Myocyte (in vitro differentiated cells): ENCODE measurements around the gene SCML1. TPM values are rescaled to one million over a fixed set of nuclear protein-coding genes. Genes with fewer than 3 reads are reported as not detected.

ENCODE experiments used
- DNase-seq: peaks from one replicate; pipeline ENCODE4 v3.0.0-alpha.2; 2012; ENCODE audit warnings: low read depth
- polyA plus RNA-seq: library from polyadenylated mRNA; unstranded; fragments of >200 nt; gene quantifications from one replicate; pipeline ENCODE4 v1.2.1, GENCODE V29; 2012; ENCODE audit warnings: missing spikeins
- total RNA-seq: library from RNA; depleted of rRNA; stranded (reverse); fragments of >200 nt; gene quantifications from 2 replicates; pipeline ENCODE4 v1.2.3, GENCODE V29; 2014

Gene SCML1, protein sequence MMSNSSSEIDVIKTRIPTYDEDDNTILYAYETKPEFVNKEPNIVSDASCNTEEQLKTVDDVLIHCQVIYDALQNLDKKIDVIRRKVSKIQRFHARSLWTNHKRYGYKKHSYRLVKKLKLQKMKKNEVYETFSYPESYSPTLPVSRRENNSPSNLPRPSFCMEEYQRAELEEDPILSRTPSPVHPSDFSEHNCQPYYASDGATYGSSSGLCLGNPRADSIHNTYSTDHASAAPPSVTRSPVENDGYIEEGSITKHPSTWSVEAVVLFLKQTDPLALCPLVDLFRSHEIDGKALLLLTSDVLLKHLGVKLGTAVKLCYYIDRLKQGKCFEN
- 7.2 and 11.2 TPM in 2 replicates for total RNA-seq
- 4.2 TPM for polyA plus RNA-seq

DNA sequence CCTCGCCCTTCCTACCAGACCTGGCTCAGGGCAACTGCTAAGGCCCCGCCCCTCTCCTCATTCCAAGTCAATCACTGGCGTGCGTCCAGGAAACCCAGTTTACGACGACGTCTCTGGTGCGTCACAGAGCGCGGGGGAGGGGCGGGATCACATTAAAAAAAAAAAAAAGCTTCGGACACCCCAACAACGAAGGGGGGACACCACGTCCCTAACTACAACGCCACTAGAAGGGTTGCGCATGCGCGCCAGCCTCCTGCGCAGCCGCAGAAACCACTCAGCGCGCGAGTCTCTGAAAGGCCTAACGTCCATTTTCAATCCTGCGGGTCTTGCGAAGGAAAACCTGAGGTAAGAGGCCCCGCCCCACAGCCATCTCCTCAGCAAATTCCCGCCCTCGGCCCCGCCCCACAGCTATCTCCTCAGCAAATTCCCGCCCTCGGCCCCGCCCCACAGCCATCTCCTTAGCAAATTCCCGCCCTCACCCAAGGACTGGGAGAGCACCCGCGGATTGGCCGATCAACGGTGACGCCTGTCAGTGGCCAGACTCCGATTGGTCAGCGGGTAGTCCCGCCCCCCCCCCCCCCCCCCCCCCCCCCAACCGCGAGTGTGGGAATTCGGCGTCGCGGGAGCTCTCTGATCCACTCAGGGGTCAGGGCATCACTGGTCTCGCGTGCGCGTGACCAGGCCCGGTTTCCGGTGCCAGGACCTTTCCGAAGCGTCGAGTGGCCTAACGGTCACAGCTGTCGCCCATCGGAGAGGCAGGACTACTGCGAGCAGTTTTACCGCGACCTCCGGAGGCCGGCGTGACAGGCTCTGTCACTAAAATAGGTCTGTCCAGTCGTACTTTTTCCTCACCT, at the start of gene SCML1:
Gene SCML1 (plus strand): TSS at position 638 of the 854 bp plus-strand sequence. CDS start 6,694 bp downstream, outside the sequence.
- DNase-seq: peak; percentile 94

DNA sequence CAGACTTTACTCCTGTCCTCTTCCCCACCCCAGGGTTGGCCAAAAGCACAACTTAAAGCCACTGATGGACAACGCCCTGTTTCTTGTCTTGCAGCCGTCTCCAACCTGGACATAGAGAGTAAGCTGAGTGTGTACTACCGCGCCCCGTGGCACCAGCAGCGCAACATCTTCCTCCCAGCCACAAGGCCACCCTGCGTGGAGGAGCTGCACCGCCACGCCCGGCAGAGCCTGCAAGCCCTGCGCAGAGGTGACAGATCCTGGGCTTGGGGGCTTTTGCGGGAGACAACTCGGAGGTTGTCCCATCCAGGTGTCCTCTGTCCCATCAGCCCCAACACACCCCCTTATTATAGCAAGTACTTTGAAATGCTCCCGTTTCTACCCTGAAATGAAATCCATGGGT, 49.6 kb upstream of the SCML1 start:
- DNase-seq: no peak

DNA sequence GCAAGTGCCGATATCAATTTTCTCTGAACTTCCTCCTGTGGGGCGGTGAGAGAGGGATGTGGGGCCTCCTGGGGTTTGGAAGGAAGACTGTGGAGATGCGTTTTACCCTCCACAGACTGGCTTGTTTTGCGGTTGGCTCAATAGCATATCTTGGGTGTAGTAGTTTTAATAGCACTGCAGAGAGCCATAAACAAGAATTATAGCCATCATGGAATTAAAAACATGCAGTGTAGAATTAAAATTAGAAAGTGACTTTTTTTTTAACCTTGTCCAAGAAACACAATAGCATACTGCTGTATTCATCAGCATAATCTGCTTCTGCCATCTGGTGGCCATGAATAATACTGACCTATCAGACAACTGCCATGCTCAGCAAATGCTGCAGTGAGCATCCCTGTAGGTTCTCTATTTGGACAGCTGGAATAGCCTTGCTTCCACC, 47.3 kb upstream of the SCML1 start:
- peak; percentile 71 for DNase-seq

DNA sequence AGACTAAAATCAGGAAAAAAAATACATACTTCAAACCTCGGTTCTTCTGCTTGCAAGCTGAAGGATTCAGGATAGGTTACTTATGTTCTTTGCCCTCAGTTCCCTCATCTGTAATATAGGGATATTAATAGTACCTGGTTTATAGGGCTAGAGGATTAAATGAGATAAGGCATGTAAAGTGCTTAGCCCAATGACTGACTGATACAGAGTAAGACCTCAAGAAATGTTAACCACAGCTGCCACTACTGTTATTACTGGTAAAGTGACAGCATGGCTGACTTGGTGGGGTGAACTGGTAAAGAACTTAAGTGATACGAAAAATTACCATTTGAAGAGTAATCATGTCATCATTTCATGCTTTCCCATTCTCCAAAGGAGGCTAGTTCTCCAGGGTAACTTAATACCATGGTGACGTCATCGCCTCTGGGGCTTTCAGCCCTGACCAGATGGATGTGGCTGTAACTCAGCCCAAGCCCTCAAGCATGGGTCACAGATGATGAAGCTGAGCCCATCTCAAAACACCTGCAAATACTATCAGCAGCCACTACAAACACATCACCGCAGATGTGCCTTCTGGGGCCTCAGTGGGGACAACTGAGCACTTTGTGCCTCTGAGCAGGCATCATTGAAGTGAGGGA, 44.5 kb upstream of the SCML1 start:
- DNase-seq: peak; percentile 44

DNA sequence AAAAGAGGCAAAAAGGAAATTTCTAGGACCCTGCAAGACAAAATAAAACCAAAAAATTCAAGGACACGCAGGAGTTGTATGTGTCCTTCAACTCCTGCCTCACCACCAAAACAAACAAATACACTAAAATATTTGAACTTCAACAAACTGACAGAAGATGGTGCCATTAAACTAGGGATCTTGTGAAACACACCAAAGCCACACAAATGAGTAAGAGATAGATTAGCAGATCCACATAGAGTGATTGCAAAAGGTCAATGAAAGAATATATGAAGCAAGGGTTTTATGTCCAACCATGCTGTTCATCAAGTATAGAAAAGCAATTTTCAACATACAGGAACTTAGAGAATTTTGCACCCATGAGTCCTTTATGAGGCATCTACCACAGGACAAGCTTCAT, 40.1 kb upstream of the SCML1 start:
- DNase-seq: peak; percentile 3

DNA sequence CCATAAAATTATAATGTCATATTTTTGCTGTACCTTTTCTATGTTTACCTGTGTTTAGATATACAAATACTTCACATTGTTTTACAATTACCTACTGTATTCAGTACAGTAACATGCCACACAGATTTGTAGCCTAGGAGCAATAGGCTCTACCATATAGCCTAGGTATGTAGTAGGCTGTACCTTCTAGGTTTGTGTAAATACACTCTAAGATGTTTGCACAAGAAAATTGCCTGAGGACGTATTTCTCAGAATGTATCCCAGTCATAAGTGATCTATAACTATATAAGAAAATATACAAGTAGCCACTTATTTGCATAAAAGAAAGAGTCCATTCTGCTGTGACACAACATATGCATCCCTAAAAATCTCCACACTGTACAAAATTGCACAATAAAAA, 36.3 kb upstream of the SCML1 start:
- DNase-seq: no peak

DNA sequence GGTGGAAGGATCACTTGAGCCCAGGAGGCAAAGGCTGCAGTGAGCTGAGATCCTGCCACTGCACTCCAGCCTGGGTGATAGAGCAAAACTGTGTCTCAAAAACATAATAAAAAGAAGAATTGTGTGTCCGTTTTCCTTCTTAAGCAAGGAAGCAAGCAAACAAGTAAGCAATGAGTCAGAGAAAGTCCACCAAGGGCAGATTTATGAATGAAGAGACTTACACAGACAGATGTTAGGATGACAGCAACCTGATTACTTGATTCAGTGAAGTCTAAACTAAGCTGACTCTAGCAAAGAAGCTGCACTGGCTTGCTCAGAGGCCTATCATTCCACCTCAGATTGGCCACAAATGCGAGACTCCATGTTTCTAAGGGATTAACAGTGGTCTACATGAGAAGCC, 34.1 kb upstream of the SCML1 start:
- no peak for DNase-seq

DNA sequence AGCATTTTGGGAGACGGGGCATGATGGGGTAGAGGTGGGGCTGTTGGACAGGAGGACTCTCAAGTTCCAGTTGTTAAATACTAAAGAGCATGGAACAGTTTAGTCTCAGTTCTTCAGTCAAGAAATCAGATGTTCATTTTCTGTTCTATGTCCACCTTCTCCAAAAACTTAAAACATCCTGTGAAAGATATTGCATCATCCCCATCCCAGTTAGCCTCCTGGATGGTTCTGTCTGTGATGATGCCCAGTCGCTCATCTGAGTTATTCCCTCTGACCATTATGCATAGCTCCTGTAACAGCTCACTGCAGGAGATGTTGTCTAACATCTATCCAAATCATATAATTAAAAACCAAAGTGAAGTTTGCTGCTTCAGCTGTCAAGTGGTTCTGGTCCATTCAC, 32.1 kb upstream of the SCML1 start:
- DNase-seq: no peak

DNA sequence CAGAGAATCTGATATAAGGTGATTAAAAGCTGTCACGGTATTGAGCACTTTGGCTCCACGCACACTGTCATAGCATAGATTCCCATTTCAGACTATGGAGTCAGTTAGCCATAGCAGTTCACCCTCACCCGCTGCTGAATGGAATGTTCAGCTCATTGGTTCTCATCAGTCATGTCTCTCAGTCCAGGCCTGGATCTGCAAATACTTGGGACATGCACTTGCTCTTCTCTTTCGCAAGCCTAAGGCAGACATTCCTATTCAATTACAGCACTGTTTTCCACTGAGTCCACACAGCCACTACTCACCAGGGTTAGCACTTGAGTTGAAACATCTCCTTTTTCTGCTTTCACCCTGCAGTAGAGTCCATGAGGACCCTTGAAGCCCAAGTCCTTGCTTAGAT, 30.6 kb upstream of the SCML1 start:
- peak; percentile 6 for DNase-seq

DNA sequence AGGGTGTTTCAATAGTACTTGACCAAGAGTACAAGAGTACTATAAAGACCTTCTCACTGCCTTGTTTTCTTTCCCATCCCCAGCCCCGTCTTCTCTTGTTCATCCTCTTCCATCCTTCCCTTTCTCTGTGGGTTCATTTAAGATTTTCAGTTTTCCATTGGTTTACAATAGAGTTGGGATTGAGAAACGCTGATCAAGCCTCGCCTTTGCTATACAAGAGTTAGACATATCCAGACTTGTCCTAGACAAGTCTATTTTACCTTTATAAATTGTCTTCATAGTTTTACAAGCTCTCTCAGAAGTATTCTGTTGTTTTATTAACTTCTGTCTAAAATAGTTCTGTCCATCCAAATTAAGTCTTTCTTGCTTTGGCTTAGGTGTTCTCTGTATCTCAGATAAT, 29.6 kb upstream of the SCML1 start:
- no peak for DNase-seq

DNA sequence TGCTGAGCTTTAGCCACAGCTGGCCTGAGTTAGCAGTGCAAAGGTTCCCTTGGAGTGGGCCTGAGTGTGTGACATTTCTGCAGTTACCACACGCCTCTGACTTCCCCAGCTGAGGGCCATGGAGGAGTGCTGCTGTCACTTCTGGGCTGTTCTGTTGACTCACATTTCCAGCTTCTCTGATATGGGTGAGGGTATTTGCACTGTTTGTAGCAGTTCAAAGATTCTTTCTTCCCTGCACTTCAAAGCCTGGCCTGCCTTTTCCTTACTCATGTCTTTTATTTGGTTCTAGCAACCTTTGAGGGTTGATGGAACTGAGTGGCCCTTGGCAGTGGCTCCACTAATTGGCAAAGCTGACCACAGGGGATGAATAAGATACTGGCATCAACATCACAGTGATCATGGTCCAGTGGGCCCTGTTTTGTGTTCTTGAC, 26.4 kb upstream of the SCML1 start:
- DNase-seq: no peak

DNA sequence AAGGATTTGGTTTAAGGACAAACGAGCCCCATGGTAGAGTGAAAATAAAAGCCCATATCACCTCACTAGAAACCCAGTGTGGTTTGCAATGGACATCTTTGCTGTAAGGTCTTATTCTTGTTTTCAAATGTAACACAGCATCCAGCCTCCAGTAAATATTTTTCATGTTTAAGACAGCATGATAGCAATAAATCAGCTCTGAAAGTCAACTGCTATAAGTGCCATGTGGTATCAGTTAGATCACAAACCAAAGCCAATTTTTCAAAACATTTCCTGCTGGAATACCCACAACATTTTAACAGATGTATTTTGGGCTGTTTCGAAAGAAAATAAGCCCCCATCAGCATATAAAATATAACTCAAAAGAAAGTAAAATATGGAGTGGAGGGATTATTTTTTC, 24.0 kb upstream of the SCML1 start:
- no peak for DNase-seq

DNA sequence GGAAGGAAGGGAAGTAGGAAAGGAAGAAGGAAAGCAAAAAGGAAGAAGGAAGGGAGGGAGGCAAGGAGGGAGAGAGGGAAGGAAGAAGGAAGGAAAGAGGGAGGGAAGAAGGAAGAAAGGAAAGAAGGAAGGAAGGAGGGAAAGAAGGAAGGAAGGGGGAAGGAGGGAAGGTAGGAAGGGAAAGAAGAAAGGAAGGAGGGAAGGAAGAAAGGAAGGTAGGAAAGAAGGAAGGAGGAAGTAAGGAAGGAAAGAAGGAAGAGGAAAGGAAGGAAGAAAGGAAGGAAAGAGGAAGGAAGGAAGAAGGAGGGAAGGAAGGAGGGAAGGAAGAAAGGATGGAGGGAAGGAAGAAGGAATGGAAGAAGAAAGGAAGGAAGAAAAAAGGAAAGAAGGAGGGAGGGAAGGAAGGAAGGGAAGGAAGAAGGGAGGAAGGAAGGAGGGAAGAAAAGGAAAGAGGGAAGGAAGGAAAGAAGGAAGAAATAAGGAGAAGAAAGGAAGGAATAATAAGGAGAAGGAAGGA, 18.6 kb upstream of the SCML1 start:
- DNase-seq: no peak

DNA sequence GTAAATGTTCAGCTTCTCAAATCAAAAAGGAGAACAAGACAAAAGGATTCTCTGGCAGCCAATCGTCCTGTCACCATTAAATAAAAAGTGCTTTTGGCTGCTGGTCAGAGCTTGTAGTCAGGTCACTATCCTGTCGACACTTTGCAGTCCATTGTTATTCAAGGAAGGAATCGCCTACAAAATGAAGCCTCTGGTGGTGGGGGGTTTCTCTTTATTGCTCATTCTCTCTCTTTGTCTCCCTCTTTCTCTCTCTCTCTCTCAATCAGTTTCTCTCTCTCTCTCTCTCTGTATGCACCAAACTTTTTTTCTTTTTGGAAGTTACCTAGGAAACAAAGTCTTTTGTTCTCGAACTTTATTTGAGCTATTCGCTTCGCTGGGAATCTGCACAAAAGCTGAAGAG, 17.6 kb upstream of the SCML1 start:
- no peak for DNase-seq

DNA sequence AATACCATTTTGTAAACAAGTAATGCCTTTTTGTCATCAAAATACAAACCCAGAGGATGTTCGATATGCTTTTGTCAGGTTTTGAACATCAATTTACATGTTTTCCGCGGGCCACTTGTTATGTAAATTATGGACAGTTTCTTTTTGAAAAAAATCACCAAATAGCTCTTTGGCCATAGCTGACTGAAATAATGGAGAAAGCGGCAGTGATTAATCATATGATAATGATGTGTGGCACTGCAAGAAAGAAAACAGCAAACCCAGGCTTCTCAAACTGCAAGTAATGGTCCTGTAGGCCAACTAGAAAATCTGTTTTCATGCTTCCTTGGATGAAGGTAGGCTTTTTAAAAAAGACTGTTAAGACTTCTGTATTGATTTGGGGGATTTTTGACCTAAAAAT, 15.6 kb upstream of the SCML1 start:
- DNase-seq: no peak

DNA sequence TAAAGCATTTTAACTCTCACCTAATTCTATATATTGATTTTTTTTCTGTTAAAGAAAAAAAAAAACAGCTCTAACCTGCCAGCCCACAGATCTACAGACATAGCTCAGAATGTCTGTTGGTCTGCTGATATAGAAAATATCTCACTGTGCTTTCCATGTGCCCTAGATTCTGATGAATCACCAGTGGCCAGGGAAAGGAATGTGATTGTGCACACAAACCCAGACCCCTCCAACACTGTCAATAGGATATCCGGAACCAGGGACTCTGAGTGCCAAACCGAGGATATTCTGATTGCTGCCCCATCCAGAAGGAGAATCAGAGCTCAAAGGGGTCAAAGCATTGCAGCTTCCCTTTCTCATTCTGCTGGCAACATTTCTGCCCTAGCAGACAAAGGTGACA, 12.1 kb upstream of the SCML1 start:
- no peak for DNase-seq

DNA sequence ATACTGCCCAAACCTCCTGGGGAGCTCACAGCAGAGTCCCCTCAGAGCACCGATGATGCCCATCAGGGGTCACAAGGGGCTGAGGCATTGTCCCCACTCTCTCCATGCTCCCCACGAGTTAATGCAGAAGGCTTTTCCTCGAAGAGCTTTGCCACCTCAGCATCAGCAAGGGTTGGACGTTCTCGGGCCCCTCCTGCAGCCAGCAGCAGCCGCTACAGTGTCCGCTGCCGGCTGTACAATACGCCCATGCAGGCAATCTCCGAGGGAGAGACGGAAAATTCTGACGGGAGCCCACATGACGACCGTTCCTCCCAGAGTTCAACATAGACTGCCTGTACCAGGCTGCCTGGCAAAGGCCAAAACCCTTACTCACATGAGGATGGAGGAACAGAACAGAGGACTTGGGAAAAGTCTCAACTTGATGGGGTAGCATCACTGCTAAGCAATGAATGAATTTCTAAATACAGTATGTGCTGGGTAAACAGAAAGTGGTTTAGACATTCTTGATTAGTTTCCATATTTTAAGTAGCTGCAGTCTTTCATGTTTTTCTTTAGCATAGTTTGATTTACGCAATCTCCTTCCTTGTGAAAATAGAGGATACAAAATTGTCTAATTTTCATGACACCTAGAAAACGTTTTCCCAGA, 5.0 kb upstream of the SCML1 start:
- DNase-seq: no peak

DNA sequence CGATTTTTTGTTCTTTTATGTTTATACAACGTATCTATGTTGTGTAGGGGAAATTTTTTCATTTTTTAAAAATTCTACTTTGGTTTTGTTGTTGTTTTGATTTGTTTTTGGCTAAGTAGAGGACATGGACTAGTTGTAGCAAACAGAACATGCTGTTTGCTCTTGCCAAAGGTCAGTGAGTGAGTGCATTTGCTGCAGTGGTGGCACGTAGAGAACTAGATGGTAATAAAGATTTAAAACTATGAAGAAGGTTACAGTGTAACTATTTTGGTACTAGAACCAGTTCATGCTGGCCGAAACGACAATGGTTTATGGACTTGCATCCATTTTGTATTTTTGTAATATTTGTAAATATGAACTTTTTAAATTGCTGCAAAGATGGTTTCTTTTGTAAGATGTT, 1.9 kb upstream of the SCML1 start:
- no peak for DNase-seq

DNA sequence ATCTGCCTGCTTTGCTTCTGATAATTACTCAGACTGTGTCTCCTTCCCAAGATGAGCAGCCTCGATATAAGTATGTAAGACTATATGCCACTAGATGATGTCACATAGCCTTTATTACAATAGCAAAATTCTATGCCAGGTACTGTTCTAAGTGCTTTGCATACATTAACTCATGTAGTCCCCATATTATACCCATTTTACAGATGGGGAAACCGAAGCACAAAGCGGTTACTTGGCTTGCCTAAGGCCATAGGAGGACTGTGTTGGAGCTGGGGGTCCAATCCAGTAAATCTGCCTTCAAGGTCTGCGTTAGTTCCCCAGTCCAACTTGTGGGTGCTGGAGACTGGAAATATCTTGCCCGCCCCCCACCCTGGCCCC, 826 bp upstream of the SCML1 start:
- no peak for DNase-seq

DNA sequence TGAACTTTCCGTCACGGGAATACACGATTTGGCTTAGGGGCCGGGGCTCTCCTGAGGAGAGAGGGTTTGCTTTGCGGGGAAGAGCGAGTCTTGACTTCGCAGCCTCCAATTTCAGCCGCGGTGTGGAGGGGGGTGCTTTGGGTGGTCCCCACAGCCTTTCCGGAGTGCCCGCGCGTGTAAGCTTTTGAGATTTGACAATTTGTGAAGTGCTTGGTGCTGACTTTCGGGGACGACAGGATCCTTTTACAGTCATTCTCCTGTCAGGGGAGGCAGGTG, 355 bp downstream of the SCML1 start:
- no peak for DNase-seq

DNA sequence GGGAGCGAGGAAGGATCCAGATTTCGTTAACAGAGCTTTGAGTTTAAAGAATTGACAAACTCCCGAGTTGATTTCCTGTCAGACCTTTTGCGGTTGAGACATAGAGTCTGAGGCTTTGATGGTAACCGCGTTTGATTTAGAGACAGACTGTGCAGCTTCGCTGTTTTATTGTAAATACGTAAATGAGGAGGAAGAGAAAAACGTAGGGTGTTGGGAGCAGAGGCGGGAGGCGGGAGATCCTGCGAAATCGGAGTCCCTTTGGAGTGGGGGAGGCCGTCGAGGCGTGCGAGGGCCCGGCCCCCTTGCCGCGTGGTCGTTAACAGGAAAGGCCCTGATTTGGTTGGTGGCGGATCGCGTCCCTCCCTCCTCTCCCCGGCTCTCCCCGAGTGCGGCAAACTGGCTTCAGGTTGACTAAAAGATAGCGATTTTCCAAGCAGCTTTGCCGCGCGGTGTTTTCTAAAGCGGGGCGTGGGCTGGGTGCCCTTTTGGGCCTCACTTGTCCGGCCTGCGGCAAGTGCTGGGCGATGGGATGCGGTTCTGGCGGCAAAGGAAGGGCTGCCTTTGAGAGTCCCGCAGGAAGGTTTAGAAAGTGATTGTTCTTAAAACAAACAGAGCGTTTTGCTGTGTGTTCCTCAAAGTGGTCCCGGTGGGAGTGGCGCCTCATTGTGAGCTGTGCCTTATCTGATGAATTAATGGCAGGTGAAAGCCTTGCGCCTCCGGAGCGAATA, 857 bp downstream of the SCML1 start:
- peak; percentile 18 for DNase-seq
